ENCODE measurements around the gene OR10V1. TPM values are rescaled to one million over a fixed set of nuclear protein-coding genes. Genes with fewer than 3 reads are reported as not detected.

Gene OR10V1
- total and polyA plus RNA-seq, 10 donors: not detected

DNA sequence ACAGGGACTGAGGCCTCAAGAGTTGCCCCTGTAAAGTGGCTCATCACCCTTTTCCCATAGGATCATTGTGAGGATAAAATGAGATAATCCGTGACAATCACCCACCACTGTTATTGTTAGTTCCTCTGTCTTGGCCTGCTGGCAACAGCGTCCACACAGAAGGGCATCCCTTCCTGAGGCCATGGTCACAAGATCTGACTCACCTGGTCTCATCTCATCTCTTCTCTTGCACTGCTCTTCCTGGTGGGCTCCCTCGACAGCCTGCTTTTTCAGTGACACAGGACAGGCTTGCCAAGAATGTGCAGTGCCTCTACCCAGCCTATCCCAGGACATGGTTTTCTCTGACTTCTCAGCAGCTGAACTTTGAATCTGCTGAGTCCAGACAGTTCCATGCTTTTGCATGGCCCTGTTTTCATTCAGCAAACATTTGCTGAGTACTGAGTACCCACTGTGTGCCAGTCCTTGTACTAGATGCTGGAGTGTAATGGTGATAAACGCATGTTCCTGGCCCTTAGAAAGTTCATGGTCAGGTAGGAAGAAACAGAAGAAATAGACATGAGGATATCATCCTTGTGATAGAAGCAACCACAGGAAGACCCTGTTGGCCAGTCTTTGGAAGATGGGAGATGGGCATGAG is 44.9 kb upstream of the OR10V1 start:
- intact Hi-C loops (cut with DNase I; ENCODE audit: low total_unique reads): no loop called here
- no peak overlapping the region for H3K27ac ChIP-seq
- 80 to 88% (median 85%) methylated on average over 4 of the region's 4 CpGs for WGBS, 5 donors
- no peaks in the 10 kb centered on the region for H3K9me3 ChIP-seq
- H3K27me3 ChIP-seq (replicated peaks in 1 of 7): no peaks in the 10 kb centered on the region
- peaks cover 3 to 67% (median 33%) of the 10 kb centered on the region in 6 donors for H3K4me1 ChIP-seq
- no peak for TF ChIP-seq POLR2AphosphoS5 (IDR thresholded peaks at IDR 0.05)
- TF ChIP-seq CTCF (IDR thresholded peaks at IDR 0.05 in 8 of 11, conservative IDR thresholded peaks at IDR 0.05 in 3 of 11): no peak
- TF ChIP-seq POLR2A (IDR thresholded peaks at IDR 0.05): no peak
- no peak overlapping the region for H3K4me3 ChIP-seq
- H3K36me3 ChIP-seq: peaks cover 0 to 11% (median 0%) of the 10 kb centered on the region in 6 donors
- DNase-seq: no peak

GRCh38 chr11:59756845-59757244 is 43.2 kb upstream of the OR10V1 start:
- Histone ChIP-seq H3K9me3 (no peaks in the 10 kb centered on the region), H3K4me1 (peaks cover 3 to 56% (median 29%) of the 10 kb centered on the region in 6 donors), H3K27ac (peak overlapping the region in 7 of 8 donors; percentile 44 to 98 (median 91)), H3K36me3 (peaks cover 0 to 11% (median 0%) of the 10 kb centered on the region in 6 donors), H3K27me3 (replicated peaks in 1 of 7) (no peaks in the 10 kb centered on the region), H3K4me3 (peak overlapping the region in 4 of 8 donors; percentile 74 to 93 (median 85))
- DNase-seq: peak; percentile 76
- intact Hi-C loops (cut with DNase I; ENCODE audit: low total_unique reads): no loop called here
- TF ChIP-seq POLR2AphosphoS5 (IDR thresholded peaks at IDR 0.05): no peak
- TF ChIP-seq CTCF (IDR thresholded peaks at IDR 0.05 in 8 of 11, conservative IDR thresholded peaks at IDR 0.05 in 3 of 11): no peak
- TF ChIP-seq POLR2A (IDR thresholded peaks at IDR 0.05): no peak
- 28 to 37% (median 34%) methylated on average over 4 of the region's 4 CpGs for WGBS, 5 donors

DNA sequence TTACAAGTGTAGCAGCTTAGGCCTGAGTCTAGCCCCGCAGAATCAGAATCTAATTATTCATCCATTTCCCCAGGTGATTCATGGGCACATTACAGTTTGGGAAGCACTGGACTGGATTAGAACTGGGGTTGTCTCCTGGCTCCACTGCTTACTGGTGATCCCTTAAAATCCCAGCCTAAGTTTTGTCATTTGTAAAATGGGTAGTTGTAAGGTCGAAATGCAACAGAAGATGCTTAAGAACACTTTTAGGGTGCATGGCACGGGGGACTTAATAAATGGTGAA is 42.9 kb upstream of the OR10V1 start:
- Histone ChIP-seq H3K36me3 (peaks cover 0 to 11% (median 0%) of the 10 kb centered on the region in 6 donors), H3K4me1 (peaks cover 3 to 52% (median 27%) of the 10 kb centered on the region in 6 donors), H3K4me3 (peak overlapping the region in 6 of 8 donors; percentile 67 to 93 (median 76)), H3K9me3 (no peaks in the 10 kb centered on the region), H3K27me3 (replicated peaks in 1 of 7) (no peaks in the 10 kb centered on the region), H3K27ac (peak overlapping the region in 7 of 8 donors; percentile 44 to 98 (median 91))
- intact Hi-C loops (cut with DNase I; ENCODE audit: low total_unique reads): no loop called here
- 34 to 67% (median 46%) methylated on average over 3 of the region's 3 CpGs for WGBS, 5 donors
- TF ChIP-seq CTCF (IDR thresholded peaks at IDR 0.05 in 8 of 11, conservative IDR thresholded peaks at IDR 0.05 in 3 of 11) (no peak), POLR2A (IDR thresholded peaks at IDR 0.05) (no peak), POLR2AphosphoS5 (IDR thresholded peaks at IDR 0.05) (no peak)
- no peak for DNase-seq

DNA sequence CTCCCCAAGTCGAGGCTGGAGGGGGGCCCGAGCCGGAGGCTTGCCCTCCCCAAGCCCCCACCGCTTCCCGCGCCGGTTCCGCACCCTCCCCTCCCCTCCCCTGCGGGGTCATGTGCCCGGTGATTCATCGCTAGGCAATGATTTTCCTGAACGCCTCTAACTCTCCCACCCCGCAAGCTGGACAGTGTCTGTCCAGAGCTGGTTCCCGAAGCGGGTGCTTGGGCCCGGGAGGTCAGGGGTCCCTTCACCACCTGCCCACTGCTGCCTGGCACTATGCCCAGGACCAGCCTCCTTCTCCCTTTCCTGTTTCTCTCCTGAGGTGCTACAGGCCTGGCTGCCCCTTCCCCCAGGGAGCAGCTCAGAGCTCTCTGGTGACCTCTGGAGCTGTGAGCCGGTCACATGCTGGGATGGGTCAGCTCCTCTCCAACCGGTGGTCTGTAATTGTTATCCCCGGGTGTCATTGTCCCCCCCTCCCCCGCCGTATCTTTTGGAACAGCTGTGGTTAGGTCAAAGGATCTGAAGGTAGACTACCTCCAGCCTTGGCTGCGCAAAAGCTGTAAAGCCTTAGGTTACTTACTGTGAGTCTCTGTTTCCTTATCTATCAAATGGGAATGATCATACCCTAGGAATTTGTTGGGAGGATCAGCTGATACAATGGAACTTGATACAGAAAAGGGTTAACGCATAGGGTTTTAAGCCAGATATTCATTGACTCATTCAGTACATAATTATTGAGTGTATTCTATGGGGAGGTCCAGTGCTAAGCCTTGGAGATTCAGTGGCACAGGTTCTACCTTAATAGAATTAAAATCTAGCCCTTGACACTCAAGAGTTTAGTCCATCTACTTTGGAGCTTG is 42.3 kb upstream of the OR10V1 start:
- Histone ChIP-seq H3K9me3 (no peaks in the 10 kb centered on the region), H3K27me3 (replicated peaks in 1 of 7) (no peaks in the 10 kb centered on the region), H3K4me3 (peak overlapping the region; percentile 67 to 93 (median 76)), H3K4me1 (peaks cover 3 to 47% (median 25%) of the 10 kb centered on the region in 6 donors), H3K27ac (peak overlapping the region; percentile 49 to 98 (median 89)), H3K36me3 (peaks cover 0 to 6% (median 0%) of the 10 kb centered on the region in 6 donors)
- DNase-seq: peak; percentile 93
- TF ChIP-seq POLR2AphosphoS5 (IDR thresholded peaks at IDR 0.05) (peak in 2 of 3 donors; percentile 11 to 57), POLR2A (IDR thresholded peaks at IDR 0.05) (no peak), CTCF (IDR thresholded peaks at IDR 0.05 in 8 of 11, conservative IDR thresholded peaks at IDR 0.05 in 3 of 11) (no peak)
- intact Hi-C loops (cut with DNase I; ENCODE audit: low total_unique reads): loop anchor here (2.0 kb wide), 1 partner anchor 45 kb away; no protein-coding TSS in a partner anchor
- WGBS, 5 donors: 9 to 12% (median 10%) methylated on average over 16 to 23 of the region's 23 CpGs

All from spleen (tissue), 11 donors.